ENCODE measurements around the gene TRABD2B.

The TRABD2B gene

GRCh38 chr1:47871799-47872353 is 125.3 kb downstream of the TRABD2B start:
- FAIRE-seq: no peak

- FAIRE-seq: no peak
These were observed 126.1 kb downstream of the TRABD2B start for GRCh38 chr1:47870946-47871676.

GRCh38 chr1:47870480-47870879 is 126.7 kb downstream of the TRABD2B start:
- no peak for FAIRE-seq

GRCh38 chr1:47868348-47868676 is 128.9 kb downstream of the TRABD2B start:
- FAIRE-seq: no peak

DNA sequence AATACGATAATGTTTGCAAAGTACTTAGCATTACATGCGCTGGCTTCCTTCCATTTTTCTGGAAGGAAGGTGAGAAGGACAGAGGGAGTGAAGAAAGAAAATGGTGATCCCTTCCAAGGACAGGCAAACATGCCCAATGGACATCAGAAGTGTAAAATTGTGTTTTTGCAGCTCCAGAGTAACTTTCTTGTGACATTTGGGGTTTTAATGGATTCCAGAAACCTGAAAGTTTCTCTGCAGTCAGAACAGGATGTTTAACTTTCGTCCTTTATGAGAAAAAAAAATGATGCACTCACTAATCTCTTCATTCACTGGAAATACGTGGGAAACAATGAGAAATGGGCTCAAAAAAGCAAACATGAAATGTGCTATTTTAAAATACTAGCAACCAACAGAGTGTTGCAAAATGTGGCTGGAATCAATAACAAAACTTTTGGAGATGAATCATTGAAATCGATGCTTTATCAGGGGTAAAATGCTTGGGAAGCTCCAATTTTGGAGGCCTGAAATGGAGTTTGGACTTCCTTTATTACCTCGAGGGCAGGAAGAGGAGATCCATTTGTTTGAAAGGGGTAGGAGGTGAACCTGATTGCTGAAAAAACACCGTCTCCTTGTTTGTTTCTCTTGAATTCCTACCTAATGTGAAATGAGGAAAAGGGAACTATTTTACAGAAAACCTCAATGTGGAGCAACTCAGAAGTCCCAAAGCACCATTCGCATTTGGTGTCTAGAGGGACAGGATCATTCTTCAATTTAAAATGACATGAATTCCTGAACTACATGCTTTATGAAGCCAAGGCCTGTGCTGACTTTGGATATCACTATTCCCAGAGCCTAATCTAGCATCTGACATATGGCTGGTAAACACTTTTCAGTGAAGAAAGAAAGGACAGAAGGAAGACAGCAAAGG is 129.5 kb downstream of the TRABD2B start:
- no peak for FAIRE-seq

DNA sequence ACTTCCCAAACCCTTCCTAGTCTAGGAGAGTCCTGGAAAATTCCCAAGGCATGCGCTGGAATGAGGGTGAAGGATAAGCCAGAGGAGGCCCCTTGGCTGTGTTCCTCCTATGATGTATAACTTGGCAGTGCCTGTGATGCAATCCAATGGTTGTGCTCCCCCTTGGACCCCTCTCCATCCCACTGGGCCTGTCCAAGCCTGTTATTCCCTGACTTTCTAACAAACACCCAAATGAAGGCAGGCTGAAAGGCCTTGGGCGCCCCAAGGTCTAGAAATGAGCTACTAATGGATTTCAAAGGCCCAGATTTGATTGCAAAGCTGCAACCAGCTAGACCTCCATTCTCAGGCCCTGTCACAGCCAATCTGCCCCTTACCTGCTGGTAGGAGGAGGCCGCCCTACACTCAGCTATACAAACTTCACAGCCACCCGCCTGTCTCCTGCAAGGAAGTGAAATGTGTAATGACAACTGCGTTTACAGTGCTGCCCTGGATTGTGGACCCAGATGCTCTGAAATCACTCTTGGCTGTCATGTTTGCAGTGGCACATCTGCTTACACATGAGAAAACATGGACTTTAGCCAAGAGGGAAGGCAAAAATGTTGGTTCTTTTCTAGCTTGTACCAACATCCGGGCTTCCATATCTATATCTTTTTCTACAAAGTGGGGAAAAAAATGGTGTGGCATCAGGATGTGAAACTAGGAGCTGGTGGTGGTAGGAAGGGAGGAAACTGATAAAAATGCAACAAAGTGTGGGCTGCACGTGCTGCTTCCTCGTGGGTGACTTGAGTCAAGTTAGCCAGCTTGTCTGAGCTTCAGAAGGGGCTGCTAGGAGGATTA is 130.4 kb downstream of the TRABD2B start:
- FAIRE-seq: no peak

DNA sequence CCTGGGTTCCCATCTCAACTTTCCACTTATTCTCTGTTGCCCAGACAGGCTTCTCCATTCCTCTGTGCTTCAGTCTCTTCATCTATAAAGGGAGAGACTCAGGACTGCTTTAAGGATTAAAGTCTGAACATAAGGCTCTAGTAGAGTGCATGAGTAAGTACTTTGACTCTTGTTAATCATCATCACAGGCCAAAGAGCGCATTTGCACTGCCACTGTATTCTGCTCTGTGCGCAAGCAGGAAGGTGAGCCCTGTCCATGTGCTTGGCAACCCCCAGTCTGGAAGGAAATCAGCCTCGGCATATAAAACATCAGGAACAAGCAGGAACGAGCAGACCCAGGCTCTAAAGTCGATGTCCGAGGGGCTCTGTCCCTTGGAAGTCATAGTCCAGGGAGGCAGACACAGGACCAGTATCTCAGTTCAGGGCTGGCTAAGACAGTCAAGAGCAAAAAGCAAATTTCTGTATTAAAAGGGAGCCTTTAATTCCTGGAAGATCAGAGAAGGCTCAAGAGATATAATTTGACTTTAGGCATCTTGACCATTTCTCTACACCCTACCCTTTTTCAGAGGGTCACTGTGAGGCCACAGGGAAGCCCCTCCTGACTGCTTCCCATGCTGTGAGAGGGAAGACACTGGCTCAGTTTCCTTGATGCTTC is 131.2 kb downstream of the TRABD2B start:
- FAIRE-seq: no peak

DNA sequence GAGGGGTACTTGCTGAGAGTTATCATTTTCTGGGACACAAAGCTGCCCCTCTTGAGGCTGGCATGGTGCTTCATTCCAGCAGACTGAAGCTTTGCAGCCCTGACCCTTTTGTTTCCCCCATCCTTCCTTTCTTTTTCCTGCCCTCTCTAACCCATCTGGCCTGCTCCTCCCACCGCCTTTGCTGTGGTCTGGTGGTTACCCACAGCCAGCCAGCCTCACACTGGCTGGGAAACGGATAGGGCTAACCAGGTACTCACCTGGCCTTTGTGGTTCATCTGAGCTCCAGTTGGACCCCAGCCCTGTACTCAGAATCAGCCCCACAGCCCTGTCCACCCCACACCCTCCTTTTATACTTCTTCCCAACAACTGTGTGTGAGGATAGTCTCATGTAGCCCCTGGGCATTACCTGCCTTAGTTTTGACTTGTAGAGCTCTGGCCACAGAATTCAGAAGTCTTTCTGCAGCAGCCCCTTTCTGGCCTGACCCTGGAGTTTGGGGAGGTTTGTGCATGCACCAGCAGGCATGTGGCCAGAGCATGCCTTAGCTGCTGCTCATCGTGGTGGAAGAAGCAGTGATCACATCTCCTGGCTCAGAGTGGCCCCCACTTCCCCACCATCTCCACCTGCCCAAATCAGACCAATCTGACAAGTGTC is 138.0 kb downstream of the TRABD2B start:
- FAIRE-seq: no peak

DNA sequence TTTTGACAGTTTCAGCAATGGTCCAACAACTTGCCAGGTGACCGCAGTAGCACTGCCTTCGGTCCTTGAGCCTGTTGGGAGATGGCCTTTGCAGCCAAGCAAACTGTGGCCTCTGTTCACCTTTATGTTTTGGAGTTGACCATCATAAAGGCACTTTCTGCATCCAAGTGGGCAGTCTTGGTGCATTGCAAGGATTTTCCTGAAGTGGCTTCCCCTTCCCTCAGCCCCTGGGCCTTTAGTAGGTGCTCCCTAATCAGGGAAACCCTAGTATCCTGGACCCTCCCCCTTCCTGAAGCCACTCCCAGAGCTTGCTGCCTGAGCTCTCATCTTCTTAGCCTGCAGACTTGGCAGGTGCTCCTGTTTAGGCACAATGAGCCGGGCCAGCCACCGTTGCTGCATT is 140.2 kb downstream of the TRABD2B start:
- FAIRE-seq: no peak

GRCh38 chr1:47855230-47855629 is 142.0 kb downstream of the TRABD2B start:
- no peak for FAIRE-seq

DNA sequence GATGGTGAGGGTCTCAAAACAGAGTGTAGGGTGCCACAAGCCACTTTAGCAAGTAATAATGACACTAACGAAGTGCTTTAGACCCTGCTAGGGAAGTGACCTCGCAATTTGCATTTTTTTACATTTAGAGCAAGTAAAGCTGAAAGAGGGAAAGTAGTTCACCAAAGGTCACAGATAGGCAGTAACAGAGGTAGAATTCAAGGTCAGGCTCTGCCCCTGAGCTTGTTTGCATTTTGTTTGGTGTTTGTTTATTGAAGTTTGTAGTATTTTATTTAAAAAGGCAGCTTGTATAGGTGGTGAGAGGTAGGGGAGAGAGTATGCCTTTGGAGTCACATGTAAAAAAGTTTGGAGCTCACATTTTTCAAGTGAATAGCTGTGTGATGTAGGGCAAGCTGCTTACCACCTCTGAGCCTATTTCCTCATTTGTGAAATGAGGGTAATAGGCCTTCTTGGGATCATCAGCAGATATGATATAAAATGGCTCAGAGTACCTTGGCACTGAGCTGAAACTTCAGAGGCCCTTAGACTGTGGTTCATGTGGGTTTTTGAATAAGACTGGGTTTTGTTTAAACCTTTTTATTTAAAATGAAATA is 142.5 kb downstream of the TRABD2B start:
- FAIRE-seq: no peak

DNA sequence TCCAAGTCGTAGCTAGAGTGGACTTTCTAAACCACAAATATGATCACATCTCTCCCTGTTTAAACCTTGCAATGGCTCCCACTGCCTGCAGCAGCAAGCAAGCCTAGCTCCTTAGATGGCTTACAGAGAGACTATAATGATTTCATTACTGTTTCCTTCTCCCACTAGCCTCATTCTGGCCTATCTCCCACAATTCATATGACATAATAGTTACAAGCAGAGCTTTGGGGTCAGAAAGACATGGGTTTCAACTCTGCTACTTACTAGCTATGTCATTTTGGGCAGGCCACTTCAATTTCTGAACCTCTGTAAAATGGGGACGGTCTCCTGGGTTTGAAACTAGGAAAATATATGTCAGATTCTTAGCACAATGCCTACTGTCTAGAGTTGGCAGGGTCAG is 143.3 kb downstream of the TRABD2B start:
- FAIRE-seq: no peak

DNA sequence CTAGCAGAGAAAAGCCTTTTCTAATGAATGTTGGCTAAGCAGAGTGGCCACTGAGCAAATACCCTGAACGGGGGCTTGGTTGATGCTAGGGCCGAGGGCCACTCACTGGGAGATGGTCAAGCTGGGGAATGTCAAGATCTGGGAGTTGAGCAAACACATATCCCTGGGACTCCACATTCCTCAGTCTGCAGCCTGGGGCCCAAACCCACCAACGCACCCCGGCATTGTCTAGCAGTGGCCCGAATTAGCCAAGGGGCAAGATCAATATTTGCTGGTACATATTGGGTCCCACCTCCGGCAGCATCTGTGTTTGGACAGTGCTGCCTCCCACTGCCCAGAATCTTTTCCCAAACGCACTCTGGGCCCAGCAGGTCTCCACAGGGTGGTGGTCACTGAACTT is 144.1 kb downstream of the TRABD2B start:
- no peak for FAIRE-seq

GRCh38 chr1:47852006-47852718 is 145.0 kb downstream of the TRABD2B start:
- no peak for FAIRE-seq

- FAIRE-seq: no peak
These were observed 146.7 kb downstream of the TRABD2B start for GRCh38 chr1:47850451-47850850.

GRCh38 chr1:47849591-47850261 is 147.5 kb downstream of the TRABD2B start:
- no peak for FAIRE-seq

DNA sequence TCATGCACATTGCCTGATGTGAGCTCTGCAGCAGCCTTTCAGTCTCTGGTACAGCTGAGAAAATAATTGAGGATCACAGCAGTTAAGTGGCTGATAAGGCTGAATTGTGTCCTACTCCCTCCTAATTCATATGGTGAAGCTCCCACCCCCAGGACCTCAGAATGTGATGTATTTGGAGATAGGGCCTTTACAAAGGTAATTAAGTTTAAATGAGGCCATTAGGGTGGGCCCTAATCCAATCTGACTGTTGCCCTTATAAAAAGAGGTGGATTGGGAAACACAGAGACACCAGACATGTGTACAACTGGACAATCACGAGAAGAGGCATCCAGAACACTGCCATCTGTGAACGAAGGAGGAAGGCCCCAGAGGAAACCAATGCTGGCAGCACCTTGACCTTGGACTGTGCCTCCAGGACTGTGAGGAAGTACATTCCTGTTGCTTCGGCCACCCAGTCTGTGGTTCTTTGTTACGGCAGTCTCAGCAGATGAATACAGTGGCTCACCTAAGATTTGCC is 148.1 kb downstream of the TRABD2B start:
- no peak for FAIRE-seq

GRCh38 chr1:47847763-47848162 is 149.4 kb downstream of the TRABD2B start:
- no peak for FAIRE-seq

GRCh38 chr1:47844558-47844955 is 152.6 kb downstream of the TRABD2B start:
- no peak for FAIRE-seq

Measured in islet of Langerhans (tissue), 1 donor.